Measurements from ENCODE around the gene ASPSCR1. TPM values are rescaled to one million over a fixed set of nuclear protein-coding genes. Genes with fewer than 3 reads are reported as not detected.
"Not testable (repeated sequence)": the region's sequence is repeated elsewhere in the genome, so short reads cannot be mapped to it uniquely, and the experiment has no call there.

ASPSCR1 gene
- polyA plus RNA-seq, 12 donors: 17.2 to 80.2 (median 21.5) TPM; not detected in 1

- DNase-seq: no peak
Measured at GRCh38 chr17:81980707-81981343, 3.4 kb downstream of the ASPSCR1 start.

- not testable (repeated sequence) for DNase-seq
Measured at GRCh38 chr17:81981511-81981910, 4.1 kb downstream of the ASPSCR1 start.

- no peak for DNase-seq
Measured at GRCh38 chr17:81983011-81983638, 5.7 kb downstream of the ASPSCR1 start.

- no peak for DNase-seq
Measured at GRCh38 chr17:81983639-81984373, 6.4 kb downstream of the ASPSCR1 start.

- DNase-seq: no peak
Measured at GRCh38 chr17:81984773-81985410, 7.5 kb downstream of the ASPSCR1 start.

GRCh38 chr17:81986606-81987005 is 9.2 kb downstream of the ASPSCR1 start:
- no peak for DNase-seq

- DNase-seq: no peak
Measured at GRCh38 chr17:81987161-81987770, 9.8 kb downstream of the ASPSCR1 start.

- DNase-seq: no peak
Measured at GRCh38 chr17:81990836-81991683, 13.6 kb downstream of the ASPSCR1 start.

GRCh38 chr17:81991684-81992305 is 14.4 kb downstream of the ASPSCR1 start:
- peak; percentile 48 for DNase-seq

- no peak for DNase-seq
Measured at GRCh38 chr17:81992306-81993102, 15.1 kb downstream of the ASPSCR1 start.

- no peak for DNase-seq
Measured at GRCh38 chr17:81993729-81994592, 16.5 kb downstream of the ASPSCR1 start.

GRCh38 chr17:81994593-81995462 is 17.4 kb downstream of the ASPSCR1 start:
- DNase-seq: no peak

GRCh38 chr17:81995463-81996231 is 18.2 kb downstream of the ASPSCR1 start:
- no peak for DNase-seq

GRCh38 chr17:81996232-81996756 is 18.9 kb downstream of the ASPSCR1 start:
- DNase-seq: no peak

GRCh38 chr17:81996757-81997441 is 19.5 kb downstream of the ASPSCR1 start:
- no peak for DNase-seq

- no peak for DNase-seq
Measured at GRCh38 chr17:81998212-81998611, 20.8 kb downstream of the ASPSCR1 start.

All from muscle of arm (tissue), 12 donors.